Measurements from ENCODE around the gene ANGPTL1.

GRCh38 chr1:178857126-178857525 lies 13.8 kb downstream of the ANGPTL1 start:
- TF ChIP-seq CTCF (IDR thresholded peaks at IDR 0.05) (no peak), POLR2AphosphoS5 (IDR thresholded peaks at IDR 0.05) (no peak), POLR2A (IDR thresholded peaks at IDR 0.05) (no peak), EP300 (IDR thresholded peaks at IDR 0.05) (no peak)
